T-helper 9 cell (primary cell): ENCODE measurements around the gene CCDC6.
"Not testable (repeated sequence)": the region's sequence is repeated elsewhere in the genome, so short reads cannot be mapped to it uniquely, and the experiment has no call there.

Source experiments
- DNase-seq: peaks from one replicate; pipeline ENCODE4 v3.0.0-alpha.2; 2020

Gene CCDC6

GRCh38 chr10:59880019-59880717 is 26.2 kb downstream of the CCDC6 start:
- DNase-seq = no peak

DNA sequence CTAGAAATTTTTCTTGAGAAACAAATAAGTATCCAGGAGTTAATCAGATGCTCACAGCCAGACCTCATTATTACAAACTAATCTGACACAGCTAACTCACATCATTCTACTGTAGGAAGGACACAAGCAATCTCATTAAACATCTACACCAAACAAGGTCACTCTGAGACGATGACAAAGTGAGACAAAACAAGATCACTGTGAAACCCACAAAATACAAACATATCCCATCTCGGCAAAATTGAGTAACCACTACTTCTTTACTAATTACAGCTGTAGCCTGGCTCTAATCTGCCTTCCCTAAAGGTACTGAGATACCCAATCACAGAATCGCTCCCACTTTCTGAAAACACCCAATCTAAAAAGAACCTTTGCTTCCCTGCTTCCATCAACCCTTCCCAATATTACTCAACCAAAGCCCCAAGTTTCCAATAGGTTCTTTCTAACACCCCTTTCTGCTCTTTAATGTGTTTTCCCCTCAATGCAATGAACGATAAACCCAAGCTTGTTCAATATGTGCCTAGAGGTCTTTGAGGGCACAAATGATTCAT is 26.9 kb downstream of the CCDC6 start:
- DNase-seq = no peak

GRCh38 chr10:59878915-59879314 is 27.4 kb downstream of the CCDC6 start:
- DNase-seq = no peak

- no peak for DNase-seq
These were observed 28.1 kb downstream of the CCDC6 start for GRCh38 chr10:59878289-59878688.

DNA sequence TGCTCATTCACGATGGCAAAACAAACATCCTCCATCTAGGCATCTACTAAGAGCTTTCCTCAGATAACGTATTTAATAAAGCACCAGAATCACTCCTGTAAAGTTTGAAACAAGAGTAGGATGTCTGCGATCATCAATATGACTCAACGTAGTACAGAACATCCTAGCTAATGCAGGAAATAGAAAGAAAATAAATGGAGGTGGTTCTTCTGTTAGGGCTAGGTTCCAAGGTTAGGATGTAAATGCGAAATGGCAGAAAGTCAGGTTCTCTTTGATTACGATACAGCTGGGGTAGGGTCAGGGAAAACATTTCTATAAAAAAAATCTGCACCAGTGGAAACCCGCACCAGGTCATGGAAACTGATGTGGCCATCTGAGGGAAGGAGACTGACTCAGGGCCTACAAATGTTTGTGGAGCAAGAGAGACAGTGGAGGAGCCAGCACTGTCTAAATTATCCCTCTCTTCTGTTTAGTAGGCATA is 29.1 kb downstream of the CCDC6 start:
- DNase-seq = no peak

DNA sequence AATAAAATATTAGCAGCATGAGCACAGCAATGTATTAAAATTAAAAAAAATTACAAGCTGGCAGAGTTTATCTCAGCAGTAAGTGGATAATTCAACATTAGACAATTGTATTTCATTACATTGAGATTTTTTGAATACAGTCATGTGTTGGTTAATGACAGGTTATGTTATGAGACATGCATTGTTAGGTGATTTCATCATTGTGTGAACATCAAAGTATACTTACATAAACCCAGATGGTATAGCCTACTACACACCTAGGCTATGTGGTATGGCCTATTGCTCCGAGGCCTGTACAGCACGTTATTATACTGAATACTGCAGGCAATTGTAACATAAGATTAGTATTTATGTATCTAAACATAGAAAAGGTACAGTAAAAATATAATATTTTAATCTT is 29.7 kb downstream of the CCDC6 start:
- no peak for DNase-seq

DNA sequence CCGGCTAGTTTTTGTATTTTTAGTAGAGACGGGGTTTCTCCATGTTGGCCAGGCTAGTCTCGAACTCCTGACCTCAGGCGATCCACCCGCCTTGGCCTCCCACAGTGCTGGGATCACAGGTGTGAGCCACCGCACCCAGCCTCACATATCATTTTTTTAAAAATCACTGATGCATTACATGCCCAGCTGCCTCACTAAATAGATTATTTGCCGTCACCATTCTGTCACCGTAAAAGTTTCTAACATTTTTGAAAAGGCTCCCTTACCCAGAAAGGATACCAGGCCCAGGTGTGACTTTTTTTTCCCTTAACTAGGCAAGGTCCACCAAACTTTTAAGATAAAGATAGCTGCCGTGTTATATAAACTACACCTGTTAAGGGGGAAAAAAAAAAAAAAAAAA is 30.1 kb downstream of the CCDC6 start:
- DNase-seq = not testable (repeated sequence)

- no peak for DNase-seq
These were observed 32.5 kb downstream of the CCDC6 start for GRCh38 chr10:59873896-59874295.

GRCh38 chr10:59872892-59873463 is 33.4 kb downstream of the CCDC6 start:
- DNase-seq = no peak

GRCh38 chr10:59870152-59870551 is 36.2 kb downstream of the CCDC6 start:
- no peak for DNase-seq

GRCh38 chr10:59869594-59869940 is 36.8 kb downstream of the CCDC6 start:
- DNase-seq = no peak

GRCh38 chr10:59868696-59869593 is 37.4 kb downstream of the CCDC6 start:
- no peak for DNase-seq

DNA sequence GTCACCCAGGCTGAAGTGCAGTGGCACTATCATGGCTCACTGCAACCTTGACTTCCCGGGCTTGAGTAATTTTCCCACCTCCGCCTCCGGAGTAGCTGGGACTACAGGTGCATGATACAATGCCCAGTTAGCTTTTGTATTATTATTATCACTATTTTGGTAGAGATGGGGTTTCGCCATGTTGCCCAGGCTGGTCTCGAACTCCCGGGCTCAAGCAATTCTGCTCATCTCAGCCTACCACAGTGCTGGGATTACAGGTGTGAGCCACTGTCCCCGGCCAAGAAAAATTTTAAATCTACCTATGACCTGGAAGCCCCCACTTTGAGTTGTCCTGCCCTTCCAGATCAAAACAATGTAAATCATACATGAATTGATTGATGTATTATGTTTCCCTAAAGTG is 38.8 kb downstream of the CCDC6 start:
- DNase-seq = no peak

DNA sequence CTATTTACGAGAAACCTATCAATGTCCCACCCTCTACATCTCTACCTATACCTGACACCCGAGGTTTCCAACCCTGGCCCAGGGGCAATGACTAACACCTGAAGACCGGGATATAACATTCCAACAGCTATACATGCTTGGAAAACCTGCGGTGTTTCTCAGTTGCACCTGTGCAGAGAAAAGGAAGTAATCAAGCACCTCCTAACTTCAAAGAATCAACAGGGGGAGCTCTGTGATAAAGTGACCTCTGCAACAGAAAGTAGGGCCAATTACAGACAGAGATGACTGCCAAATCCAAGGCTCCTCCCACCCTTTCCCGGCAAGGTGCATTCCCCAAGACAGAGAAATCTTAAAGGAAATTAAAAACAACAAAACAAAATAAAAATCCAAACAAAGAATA is 41.3 kb downstream of the CCDC6 start:
- DNase-seq = no peak

- DNase-seq = no peak
These were observed 42.0 kb downstream of the CCDC6 start for GRCh38 chr10:59864141-59864962.

DNA sequence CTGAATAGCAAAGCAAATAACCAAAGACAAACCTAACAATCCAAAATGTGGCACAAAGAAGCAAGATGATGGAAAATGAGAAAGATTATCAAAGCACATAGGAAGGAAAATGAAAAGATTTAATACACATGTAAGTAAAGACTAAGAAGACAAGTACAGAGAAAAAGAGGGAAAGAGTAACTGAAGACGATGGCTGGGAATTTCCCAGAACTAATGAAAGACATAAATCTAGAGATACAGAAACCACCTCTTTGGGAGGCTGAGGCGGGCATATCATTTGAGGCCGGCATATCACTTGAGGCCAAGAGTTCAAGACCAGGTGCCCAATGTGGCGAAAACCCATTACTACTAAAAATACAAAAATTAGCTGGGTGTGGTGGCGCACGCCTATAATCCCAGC is 46.8 kb downstream of the CCDC6 start:
- no peak for DNase-seq

DNA sequence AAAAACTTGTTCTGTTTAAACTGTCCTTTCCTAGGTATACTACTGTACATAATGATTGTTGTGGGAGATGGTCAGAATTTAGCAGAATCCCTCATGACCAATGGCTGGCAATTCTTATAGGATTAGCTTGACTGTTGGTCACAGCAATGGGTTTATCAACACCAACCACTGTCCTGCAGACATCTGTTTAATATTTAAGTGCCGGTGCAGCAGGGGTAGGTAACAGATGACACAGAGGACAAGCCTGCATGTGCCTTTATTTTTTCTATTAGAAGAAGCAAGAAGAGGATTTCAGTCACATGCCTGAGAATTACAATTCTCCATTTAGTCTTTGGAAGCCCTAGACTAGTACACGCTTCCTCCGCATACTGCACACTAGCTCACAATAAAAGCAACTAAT is 48.4 kb downstream of the CCDC6 start:
- DNase-seq = no peak

DNA sequence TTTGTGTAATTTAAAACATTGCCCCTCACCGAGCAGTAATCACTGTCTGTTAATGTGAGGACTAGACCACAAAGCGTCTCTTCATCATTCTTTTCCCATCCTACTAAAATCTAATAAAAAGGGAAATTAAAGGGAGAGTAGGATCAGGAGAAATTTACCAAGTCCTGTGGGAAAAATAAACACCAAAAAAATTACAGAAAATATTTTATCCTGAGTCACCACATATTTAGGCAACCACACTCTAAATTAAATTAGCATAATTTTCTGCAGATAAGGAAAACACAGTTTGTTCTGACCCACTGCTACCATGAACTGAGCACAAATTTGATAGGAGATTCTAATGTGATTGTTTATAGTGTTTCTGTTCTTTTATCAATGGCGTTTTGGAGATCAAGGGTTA is 49.3 kb downstream of the CCDC6 start:
- no peak for DNase-seq

DNA sequence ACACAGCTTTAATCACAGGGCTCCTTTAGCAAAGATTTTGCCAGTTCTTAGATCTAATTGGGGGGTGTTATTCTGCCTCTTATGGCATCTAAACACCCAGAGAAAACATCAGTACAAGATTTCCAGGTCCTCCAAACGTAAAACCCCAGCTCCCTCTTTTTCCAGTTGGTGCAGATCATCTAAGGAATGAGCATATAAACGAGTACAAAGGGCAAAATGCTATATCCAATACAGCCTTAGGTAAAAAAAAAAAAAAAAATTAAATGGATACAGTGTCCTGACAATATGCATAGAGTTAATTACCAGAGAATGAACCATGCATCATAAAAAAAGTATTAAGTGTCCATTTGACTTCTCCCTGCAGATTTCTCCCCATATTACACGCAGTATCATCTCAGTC is 50.3 kb downstream of the CCDC6 start:
- DNase-seq = no peak

DNA sequence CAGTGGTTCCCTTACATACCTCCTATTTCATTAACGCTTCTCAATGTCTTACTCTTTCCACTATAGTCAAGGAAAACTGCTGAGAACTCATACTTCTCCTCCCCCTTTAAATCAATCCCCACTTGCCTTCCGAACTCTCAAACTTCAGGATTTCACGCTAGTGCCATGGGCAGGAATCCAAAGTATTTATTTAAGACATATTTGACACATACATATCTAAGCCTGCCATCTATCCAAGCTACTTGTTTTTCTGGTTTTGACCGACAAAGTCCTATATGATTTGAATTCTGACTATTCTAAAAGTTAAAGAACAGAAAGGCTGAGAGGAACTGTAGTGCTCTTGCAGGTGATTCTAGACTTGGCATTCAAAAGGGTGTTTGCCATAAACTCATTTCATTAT is 51.8 kb downstream of the CCDC6 start:
- DNase-seq = no peak

DNA sequence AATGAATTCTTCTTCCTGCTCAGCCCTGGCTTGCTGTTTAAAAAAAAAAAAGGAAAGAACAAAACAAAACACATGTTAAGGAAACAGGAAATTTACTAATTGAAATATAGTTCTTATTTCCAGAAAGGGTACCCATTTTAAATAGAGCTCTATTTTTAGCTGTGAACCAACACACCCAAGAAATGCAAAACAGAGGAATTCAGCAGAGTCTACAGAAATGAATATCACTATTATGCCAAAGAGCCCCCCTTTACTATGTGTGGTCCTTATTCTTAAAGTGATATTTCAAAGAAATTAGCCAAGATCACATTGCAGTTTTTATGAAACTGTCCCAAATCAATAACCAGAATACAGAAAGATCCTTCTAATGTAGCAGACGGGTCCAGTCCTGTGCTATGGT is 53.7 kb downstream of the CCDC6 start:
- no peak for DNase-seq

- no peak for DNase-seq
These were observed 54.5 kb downstream of the CCDC6 start for GRCh38 chr10:59851864-59852263.

- DNase-seq = no peak
These were observed 58.5 kb downstream of the CCDC6 start for GRCh38 chr10:59847888-59848287.
